Stimulated activated CD4-positive, alpha-beta T cell treated with anti-CD3 and anti-CD28 coated beads, Interleukin-4, amount 100 ng/mL, for 4 hours (primary cell): ENCODE results near the gene TSEN2.
"Not testable (repeated sequence)": the region's sequence is repeated elsewhere in the genome, so short reads cannot be mapped to it uniquely, and the experiment has no call there.

ENCODE experiments used
- DNase-seq, 2 experiments: peaks; one replicate each; pipeline ENCODE4 v3.0.0-alpha.2; 2020

Gene TSEN2

DNA sequence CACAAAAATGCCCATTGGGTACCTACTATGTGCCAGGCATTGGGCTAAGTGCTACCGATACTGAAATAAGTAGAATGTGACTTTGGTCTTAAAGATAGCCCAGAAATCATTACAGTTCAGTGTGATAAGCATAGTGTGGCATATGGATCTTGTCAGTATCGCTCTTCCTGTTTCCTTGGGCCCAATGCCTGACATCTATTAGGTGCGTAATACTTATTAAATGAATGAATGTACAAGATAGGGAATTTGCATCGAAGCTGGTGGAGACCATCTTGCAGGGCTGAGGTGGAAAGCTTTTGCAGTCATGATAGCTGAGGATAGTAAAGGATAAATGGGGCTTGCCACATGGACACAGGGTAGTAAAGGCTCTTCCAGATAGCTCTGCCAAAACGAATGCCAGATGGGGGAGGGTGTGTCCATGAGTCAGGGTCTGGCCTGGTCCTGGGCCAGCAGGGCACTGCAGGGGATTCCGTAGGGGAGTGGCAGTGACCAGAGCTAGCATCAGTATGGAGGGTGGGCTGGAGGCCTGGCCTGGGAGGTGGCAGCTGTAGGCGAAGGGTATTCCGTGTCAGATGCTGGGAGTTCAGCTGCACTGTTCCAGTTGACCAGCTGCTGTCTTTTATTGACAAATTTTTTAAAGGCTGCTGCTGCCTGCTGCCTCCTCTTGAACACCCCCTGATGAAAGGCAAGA lies 23.5 kb downstream of the TSEN2 start:
- DNase-seq = no peak

DNA sequence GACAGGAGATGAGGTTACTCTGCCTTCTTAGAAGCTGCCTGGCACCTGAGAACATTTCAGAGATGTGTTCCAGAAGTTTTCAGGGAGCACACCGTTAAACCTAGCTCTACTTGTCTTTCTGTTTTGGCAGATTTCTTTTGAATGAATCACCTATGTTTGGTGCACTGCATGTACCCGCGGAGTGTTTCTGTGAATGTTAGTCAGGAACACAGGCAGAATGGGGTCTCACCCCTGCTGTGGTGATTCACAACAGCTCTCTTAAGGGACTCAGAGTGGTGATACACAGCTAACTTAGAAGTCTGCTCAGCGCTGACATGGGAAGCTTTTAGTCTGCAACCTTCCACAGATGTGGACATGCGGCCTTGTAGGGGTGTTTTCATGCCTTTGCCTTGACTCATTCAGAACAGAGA lies 24.0 kb downstream of the TSEN2 start:
- DNase-seq = no peak

DNA sequence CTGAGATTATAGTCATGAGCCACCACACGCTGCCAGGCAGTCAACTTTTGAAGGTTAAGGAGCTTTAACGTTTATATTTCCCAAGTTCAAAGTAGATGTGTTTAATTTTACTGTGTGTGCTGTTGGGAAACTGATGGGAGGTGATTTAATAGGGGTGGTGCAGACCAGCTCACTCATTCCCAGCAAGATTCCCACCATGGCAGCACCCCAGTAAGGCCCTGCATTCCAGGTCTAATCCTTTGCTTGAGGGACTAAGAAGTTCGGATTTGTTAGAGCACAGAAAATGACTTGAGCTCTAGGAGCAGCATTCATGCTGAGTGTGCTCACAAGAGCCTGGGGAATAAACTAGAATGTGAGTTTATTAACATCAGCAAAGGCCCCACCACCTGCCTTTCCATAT lies 25.2 kb downstream of the TSEN2 start:
- DNase-seq = no peak

DNA sequence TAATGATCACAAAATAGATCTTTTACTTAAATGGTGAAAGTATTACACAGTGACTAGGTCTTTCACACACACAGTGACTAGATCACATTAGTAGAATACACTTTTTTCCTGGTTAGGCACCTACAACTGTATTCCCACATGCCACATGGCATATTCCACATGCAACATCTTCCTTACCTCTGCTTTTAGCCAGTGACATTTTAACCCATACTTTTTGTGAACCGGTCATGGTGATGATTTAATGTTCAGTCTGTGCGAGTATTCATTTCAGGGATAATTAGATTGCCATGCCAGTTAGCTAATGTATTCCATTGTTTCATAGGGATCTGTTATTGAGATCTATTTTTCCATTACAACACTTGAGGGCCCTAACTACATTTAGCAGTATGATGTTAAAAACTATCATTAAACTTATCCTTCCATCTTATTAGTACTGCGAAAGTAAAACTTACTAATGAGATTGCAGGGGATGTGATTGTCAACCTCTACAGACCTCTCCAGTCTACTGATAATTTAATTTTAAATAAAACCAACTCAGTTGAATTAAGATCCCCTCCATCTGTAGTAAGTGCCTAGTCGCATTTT lies 28.3 kb downstream of the TSEN2 start:
- DNase-seq = no peak

DNA sequence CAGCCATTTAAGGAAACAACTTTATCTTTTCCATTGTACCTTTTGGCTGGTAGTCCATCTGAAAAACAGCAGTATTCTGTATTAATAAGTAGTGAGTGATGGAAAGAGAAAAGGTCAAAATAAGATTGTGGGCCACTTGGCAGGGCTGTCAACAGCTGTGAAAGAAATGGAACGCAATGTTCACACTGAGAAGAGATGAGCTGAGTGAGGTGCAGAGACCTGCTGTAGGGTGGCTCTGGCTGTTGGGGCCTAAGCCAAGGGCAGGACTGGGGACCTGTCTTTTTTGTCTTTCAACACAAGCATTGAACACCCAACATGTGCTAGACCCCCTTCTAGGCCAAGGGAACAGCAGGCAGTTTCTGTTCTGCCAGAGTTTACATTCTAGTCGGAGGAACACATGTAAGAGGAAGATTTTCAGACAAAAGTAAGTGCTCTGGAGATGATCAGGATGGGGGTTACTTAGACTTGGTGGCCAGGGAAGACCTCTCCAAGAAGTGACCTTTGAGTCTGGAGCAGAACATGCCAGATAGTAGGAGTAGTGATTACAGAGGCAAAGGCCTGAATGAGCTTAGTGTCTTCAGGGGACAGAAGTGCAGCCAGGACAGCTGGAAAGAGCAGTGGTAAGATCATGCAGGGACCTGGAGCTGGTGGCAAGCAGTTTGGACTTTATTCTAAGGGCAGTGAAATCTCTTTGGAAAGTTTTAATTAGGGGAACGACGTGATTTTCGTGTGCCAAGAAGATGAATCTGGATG lies 29.6 kb downstream of the TSEN2 start:
- no peak for DNase-seq

DNA sequence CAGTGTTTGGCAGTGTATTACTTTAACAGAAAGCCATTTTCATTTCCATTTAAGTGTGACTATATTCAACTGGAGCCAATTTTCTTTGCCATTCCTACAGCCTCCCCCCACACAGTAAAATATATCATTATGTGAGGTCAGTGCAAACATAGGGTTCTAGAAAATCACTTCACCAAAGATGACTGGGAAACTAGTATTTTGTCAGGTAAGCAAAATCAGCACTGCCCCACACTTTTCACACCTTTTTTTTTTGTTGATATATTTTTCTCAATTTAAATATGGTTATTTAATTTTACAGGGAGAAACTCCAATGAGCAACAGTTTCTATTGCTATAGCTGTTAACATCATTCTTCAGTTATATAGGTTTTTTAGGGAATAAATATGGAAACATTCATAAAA lies 31.4 kb downstream of the TSEN2 start:
- no peak for DNase-seq

DNA sequence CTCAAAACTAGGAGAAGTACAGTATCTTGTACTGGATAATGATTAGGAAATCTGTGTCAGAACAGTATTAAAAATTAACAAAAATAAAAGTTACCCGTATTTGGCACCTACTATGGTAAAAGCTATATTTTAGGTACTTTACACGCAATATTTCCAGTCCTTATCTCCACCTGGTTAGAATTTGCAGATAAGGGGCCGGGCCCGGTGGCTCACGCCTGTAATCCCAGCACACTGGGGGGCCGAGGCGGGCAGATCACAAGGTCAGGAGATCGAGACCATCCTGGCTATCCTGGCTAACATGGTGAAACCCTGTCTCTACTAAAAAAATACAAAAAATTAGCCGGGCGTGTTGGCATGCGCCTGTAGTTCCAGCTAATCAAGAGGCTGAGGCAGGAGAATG lies 32.6 kb downstream of the TSEN2 start:
- DNase-seq = no peak

DNA sequence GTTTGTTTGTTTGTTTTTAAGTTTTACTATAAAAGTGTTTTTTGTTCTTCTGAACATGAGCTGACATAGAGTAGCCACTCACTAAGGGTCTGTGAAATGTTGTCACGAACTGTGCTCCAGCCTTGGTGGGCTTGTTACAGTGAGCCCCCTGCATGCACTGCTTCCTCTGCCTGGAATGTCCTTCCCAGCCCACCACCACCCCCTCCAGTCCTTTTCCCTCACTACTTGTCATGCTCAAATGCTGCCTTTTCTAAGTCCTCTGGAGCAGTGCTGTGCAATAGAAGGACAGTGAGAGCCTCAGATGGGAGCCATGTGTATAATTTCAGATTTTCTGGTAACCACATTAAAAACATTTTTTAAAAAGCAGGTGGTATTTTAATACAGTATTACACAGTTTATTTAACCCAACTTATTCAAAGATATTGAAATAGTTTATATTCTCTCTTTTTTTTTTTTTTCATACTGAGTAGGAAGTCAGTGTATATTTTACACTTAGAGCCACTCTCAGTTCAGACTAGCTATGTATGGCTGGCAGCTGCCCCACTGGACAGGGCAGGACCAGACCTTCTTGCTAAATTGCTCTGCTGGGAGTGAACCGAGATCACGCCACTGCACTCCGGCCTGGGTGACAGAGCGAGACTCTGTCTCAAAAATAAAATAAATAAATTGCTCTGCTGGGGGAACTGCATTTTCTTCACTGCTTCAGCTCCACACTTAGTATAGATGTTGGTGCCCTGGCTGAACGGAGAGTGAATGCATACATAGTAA lies 34.2 kb downstream of the TSEN2 start:
- no peak for DNase-seq

DNA sequence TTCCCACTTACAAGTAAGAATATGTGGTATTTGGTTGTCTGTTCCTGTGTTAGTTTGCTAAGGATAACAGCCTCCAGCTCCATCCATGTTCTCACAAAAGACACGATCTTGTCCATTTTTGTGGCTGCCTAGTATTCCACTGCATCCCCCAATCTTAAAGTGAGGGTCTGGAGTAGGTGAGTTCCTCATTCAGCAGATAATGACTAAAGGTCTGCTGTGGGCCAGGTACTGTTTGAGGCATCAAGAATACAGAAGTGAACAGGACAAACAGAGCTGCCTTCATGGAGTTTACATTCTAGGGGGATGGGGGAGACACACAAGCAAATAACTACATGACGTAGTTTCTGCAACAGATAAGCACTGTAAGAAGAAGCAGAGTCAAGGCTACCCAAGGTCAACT lies 36.7 kb downstream of the TSEN2 start:
- no peak for DNase-seq

DNA sequence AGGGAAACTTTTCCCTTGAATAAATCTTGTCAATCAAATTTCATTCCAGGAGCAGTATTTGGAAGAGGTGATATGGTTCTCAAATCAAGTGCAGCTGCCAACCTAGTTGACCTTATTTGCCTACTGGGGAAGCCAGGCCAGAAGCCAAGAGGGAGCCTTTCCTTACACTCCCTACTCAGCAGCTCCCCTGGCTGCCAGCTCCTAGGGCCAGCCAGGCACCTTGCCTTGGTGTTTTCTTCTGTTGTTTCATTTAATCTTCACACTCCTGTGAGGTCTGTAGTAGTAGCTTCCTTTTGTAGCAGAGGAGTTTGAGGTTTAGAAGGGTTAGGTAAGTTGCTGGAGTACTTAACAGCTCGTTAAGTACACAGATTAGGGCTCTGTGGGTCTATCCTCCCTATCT lies 38.4 kb downstream of the TSEN2 start:
- no peak for DNase-seq

DNA sequence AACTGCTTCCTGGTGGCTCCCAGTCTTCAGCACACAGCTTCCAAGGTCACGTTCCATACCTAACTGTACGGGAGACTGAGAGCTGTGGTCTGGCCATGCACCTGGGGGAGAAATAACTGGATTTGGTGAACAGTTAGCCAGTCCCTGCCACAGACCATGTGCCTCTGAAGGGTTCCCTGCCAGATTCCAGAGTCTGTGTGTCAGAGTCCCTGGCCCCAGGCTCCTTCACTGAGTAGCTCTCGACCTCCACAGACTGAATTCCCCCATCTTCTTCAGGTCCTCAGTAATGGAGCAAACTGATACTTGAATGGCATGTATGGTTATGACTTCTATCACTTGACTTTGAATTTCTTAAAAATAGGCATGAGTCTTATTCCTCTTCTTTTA lies 43.5 kb downstream of the TSEN2 start:
- DNase-seq = no peak

DNA sequence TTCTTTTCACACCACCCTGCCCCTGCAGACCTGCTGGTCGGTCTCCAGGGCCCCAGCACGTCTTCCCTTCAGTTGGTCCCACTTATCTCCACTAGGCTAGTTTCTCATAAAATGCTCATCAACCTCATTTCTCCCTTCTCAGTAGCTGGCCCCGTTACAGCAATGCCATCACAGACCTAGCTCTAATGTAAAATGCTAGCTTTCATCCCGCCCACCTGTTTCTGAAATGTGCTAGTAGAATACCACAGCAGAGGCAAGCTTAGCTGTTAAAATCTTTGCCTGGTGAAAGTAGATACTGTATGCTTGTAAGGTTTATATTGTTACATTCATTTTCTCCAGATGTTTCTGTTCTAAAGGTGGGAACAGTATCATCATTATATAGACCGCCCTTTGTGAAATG lies 47.9 kb downstream of the TSEN2 start:
- no peak for DNase-seq

DNA sequence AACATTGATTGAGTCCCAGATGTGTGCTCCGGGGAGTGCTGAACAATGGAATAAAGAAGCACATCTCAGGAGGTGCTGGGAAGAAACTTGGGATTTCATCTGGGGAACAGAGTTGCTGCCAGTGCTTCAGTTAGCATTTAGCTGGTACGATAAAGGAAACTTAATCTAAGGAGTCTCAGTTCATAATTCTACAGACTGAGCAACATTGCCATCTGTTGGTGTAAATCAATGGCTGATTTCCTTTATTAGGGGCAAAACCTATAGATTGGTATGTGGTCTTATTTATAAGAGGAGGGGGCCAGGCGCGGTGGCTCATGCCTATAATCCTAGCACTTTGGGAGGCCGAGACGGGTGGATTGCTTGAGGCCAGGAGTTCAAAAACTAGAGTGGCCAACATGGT lies 52.1 kb downstream of the TSEN2 start:
- DNase-seq = no peak

DNA sequence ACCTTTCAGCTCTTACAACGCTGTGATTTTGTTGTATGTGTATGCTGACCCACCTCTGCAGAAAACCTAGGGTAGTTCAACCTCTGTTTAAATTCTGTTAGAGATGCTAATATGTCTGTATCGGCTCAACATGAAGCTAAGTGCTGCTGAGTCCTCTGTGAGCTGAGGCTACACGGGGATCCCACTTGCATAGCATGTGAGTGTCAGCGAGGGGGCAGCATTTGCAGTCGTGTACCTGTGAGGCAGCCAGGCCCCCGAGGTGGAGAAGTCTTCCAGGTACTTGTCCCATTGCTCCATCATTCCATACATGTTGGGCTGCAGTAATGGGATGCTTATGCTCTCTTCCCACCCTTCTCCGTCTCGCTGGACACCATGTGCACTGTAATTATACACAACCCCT lies 57.3 kb downstream of the TSEN2 start:
- DNase-seq = no peak

DNA sequence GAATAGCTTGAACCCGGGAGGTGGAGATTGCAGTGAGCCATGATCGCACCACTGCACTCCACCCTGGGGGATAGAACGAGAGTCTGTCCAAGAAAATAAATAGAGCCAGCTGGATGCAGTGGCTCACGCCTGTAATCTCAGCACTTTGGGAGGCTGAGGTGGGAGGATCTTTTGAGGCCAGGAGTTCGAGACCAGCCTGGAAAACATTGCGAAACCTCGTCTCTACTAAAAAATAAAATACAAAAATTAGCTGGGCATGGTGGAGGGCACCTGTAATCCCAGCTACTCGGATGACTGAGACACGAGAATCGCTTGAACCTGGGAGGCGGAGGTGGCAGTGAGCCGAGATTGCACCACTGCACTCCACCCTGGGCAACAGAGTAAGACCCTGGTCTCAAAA lies 59.2 kb downstream of the TSEN2 start:
- not testable (repeated sequence) for DNase-seq

DNA sequence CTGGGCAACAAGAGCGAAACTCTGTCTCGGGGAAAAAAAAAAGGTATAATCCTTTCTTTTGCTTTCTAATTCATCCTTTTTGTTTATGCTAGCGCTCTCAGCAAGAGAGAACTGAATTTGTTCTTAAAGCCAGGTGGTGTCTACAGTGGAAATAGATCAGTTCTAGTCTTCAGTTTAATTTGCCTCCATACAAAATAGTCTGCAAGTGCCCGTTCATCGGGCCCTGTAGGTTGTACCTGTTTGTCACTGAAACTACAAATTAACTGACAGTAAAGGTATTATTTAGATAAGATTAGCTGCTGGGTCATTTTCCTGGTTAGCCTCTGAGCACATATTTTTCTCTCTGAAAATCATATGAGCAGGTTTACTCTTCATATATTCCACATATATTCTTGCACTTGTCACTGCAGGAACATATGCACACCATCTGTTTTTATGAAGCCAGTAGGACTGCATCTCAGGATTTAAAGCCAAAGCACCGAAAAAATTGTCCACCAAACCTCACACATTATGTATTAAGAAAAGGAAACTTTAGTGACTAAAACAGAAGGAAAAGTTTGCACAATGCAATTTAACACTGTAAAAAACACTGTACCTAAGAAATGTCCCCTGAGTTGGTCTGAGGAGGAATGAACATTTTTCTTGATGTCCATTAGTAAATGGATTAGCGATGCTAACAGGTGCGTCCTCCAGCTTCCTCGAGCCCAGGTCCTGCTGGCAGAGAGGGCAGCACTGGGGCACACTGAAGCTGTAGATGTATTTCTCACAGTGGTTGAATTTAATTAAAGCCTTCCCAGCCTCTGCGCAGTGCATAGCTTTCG lies 60.6 kb downstream of the TSEN2 start:
- DNase-seq = no peak

DNA sequence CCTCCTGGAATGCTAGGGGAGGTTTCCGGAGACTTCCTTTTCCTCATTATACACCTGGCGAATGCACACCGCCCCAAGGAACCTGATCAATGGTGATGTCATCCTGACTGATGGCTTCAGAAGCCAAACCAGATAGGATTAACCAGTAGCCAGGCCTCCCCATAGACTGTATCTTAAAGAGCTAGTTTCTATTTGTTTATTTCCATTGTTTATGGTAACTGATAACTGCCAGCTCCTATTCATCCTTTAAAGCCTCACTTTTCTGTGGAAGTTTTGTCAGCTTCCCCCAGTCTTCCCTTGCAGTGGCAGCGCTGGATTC lies 61.2 kb downstream of the TSEN2 start, which contains the start of gene MKRN2OS:
TSS of gene MKRN2OS (minus strand) at position 27 of the 319 bp plus-strand sequence. CDS start 35 bp downstream, outside the sequence.
- no peak for DNase-seq

DNA sequence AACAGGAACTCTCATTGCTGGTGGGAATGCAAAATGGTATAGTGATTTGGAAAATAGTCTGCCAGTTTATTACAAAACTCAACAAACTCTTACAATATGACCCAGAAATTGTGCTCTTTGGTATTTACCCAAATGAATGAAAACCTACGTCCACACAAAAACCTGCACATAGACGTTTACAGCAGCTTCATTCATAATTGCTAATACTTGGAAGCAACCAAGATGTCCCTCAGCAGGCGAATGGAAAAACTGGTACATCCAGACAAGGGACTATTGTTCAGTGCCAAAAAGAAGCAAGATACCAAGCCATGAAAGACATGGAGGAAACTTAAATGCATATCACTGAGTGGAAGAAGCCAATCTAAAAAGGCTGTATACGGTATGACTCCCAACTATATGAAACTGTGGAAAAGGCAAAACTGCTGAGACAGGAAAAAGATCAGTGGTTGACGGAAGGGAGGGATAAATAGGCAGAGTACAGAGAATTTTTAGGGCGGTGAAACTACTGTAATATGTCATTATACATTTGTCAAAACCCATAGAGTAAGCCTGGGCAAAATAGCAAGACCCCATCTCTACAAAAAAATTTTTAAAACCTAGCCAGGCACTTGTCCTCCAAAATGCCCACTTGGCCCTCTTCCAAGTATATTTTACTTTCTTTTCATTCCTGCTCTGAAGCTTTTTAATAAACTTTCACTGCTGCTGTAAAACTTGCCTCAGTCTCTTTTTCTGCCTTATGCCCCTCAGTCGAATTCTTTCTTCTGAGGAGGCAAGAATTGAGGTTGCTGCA lies 65.9 kb downstream of the TSEN2 start:
- DNase-seq = no peak

DNA sequence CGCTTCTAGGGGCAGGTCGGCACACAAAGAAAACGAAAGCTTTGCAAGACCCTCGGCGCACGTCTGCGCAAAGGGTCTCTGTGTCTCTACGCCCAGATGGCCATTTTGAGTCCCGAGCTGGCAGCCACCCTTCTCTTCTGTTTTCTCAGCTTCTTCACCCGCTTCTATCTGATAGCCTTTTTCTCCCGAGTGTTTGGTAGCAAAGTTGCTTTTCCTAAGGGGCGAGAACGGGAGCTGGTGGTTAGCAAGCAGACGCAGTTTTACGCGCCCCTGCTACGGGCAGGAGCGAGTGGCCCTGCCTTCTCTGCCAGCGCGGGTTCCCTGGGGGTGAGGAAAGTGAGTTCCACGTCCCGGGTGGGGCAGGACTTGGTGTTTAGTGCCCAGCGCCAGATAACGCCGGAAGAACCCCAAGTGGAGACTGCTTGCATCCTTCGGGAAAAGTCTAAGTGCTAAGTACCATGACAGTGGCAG lies 69.7 kb downstream of the TSEN2 start:
- DNase-seq = no peak

DNA sequence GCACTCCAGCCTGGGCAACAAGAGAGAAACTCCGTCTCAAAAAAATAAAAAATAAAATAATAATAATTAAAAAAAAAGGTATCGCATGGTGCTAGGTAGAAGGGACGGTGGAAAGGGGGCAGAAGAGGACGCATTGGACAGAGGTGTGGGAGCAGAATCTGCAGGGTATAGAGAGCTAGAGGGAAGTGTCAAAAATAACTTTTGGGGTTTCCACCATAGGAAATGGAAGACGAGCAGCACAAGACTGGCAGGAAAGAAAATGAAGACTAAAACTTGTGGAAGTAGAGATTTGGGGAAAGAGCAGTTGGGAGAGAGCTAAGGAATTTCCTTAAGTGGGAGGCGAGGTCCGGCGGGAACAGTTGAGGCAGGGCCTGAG lies 72.0 kb downstream of the TSEN2 start:
- no peak for DNase-seq

DNA sequence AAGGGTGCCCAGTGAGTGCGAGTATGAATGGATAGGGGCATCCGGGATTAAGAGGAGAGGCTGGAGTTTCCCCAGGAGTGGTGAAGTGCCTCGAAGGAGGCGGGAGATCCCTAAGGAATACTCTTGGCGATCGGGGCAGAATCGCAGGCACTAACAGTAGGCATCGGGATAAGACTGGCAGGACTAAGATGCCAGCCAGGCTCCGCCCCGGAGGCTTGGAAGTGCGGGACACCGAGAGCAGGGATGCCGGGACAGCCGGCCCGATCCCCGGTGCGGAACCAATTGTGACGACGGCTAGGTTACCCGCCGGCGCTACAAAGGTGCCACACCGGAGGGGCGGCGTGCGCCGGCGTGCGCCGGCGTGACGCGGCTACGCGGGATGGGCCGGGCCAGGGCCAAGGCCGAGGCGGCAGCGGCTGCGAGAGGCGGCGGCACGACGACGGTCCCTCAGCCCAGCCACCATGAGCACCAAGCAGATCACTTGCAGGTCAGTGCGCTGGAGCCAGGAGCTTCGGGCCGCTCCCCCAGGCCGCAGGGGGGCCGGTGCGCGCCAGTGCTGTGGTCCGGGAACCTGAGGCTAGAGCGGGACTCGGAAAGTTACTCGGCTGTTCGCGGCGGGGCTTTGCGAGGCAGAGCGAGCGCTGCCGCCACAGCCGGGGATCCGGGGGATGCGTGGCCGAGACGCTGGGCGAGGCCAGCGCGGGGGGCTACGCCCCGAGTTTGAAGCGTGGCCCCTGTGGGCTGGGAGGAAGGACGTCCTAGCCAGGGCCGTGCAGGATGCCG lies 72.6 kb downstream of the TSEN2 start, which contains the start of gene MKRN2:
TSS of gene MKRN2 (plus strand) at position 398 of the 783 bp plus-strand sequence. CDS start at position 462, 64 bp downstream.
- peak; percentile 78 to 85 for DNase-seq
